GM18870 (cell line): ENCODE data around the gene LRRK2.
"Not testable (repeated sequence)": the region's sequence is repeated elsewhere in the genome, so short reads cannot be mapped to it uniquely, and the experiment has no call there.

Experiments used
- ATAC-seq: cut with Tn5 transposase; IDR thresholded peaks from one replicate; pipeline ENCODE4 v1.9.1; 2021; ENCODE audit warnings: moderate library complexity; ENCODE audit not compliant: unreplicated experiment

The LRRK2 gene

DNA sequence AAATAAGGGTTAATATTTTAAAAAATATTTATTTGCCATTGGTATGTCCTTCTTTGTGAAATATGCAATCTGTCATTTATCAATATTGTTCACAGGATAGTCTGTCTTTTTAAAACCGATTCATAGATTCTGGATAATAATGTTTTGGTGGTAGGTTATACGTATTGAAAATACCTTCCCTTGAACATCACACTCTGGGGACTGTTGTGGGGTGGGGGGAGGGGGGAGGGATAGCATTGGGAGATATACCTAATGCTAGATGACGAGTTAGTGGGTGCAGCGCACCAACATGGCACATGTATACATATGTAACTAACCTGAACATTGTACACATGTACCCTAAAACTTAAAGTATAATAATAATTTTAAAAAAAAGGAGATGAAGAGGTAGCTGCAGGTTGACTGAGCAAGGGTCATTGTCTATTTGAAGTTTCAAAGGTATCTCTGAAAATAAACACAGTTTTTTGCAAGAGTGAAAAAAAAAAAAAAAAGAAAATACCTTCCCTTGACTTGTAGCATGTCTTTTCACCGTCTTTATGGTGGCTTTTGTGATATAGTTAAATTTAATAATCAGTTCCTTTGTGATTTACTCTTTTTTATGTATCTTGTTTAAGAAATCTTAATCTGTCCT lies 19.8 kb downstream of the LRRK2 start:
- not testable (repeated sequence) for ATAC-seq

DNA sequence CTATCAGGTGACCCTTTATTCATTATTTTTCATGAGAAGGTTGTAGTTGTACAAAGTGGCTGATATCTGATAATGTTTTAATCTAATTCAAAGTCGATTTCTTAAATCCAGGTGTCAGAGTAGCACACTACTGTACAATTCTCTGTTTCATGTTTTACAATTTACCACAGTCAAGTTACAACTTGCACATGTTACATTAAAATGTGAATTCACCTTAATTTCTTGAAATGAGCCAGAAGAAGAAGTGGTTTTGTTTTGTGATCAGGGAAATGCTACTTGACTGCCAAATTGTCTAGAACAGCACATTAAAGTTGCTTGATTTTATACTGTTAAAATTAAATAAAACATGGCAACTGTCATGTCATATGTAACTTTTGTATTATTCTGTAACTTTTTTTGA lies 23.2 kb downstream of the LRRK2 start:
- no peak for ATAC-seq

DNA sequence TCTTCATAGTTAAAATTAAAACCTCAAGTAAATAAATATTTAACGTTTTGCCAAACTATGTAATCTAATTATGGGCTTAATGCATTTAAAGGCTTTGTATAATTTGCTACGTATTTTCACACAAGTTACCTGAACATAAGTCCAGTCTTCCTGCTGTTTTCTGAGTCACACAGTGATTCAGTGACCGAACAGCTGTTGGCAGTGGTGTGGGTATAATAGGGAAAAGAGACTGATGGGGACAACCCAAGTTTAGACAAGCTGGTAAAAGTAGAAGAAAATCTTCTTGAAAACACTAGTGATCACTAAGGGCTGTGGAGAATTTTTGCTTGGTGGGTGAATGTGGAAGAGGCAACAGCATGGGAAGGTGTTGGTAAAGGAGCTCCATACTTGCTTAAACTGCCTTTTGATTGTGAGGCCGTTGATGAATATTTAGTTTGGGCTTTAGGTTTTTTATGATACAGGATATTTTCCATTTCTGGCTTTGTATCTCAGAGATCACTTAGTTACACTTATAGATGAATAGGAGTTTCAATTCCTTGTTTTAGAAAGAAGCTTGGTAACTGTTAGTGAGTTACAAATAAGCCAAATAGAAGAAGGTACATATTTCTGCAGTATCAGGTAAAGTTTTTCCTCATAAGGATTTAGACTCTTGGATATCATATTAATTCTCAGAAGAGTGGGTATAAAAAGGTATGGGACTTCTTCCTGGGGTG lies 23.9 kb downstream of the LRRK2 start:
- peak; percentile 70 for ATAC-seq

DNA sequence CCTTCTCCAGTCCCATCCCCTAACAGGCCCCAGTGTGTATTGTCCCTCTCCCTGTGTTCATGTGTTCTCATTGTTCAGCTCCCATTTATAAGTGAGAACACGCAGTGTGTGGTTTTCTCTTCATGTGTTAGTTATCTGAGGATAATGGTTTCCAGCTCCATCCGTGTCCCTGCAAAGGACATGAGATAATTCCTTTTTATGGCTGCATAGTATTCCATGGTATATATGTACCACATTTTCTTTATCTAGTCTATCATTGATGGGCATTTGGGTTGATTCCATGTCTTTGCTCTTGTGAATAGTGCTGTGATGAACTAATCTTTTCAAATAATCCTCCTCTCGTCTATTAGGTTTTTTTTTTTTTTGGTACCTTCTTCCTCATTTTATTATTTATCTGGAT lies 25.9 kb downstream of the LRRK2 start:
- ATAC-seq = not testable (repeated sequence)

DNA sequence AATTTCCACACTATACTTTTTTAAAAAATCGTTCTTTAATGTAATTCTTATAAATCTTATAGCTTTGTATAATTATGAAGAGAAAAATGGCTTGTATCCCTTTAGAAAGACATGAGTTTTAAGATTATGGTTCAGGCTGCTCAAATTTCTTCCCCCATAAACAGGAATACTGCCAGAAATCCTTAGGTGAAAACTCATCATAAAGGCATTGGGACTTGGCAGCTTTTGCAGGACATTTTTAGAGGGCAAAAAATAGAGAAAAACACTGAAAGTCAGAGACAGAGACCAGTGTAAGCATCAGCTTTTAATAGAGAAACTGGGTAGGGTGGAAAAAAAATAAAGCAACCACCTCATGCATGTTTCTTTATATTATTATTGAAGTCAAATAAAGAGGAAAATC lies 29.1 kb downstream of the LRRK2 start:
- ATAC-seq = no peak

DNA sequence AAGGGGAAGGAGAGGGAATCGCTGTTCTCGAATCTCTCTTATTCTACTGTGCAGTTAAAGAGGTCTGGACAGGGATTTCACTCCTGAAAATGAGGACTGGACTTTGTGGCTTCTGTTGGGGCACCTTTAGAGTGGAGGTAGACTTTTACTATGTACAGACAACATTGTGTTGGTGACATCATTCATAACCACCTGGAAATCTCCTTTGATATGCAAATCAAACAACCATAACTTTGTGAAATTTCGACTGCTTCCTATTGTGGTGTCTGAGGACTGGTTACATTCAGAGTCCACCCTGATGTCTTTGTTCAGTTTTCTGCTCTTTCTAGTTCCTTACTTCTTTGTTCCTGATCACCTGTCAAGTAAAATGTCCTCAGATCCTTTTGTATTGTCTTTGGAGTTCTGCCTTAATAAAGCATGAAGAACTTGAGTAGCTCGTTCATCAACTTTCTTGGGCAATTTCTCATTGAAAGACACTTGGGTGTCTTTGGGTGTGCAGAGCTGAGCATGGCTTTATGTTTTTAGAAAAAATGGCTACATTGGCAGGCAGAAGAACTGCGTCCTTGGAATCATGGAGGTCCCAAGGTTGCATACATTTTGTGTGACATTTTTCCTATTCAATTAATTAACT lies 29.8 kb downstream of the LRRK2 start:
- no peak for ATAC-seq

DNA sequence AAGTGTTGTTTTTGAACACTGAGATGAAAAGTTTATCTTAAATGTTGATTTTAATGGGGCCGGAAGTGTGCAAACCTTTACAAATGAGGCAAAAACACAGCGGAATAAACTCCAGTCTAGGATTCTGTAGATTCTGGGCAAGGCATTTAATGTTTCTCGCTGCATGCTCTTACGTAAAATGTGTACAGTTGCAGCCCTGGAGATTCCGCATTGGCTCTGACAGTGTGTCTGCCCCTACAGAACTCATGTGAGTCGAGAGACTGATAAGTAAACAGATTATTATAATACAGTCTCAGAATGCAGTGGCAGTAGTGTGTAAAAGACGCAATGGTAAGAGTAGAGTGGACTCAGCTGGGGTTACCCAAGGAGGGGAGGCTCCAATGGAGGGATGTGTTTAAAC lies 33.6 kb downstream of the LRRK2 start:
- no peak for ATAC-seq

DNA sequence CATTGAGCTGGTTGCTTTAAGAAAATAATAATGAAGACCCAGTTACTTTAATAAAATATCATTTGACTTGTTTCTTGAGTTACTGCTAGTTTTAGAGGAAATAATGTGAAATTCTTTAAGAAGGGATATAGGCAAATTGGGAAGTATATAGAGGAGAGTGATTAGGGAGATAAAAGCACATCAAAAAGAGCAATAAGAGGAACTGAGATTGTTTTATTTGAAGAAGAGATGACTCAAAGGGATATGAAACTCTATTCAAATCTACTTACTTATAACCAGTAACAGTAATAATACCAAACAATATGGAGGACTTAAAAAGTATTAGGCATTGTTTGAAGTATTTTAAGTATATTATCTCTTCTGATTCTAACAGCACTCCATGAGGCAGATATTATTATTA lies 37.1 kb downstream of the LRRK2 start:
- ATAC-seq = peak; percentile 71

DNA sequence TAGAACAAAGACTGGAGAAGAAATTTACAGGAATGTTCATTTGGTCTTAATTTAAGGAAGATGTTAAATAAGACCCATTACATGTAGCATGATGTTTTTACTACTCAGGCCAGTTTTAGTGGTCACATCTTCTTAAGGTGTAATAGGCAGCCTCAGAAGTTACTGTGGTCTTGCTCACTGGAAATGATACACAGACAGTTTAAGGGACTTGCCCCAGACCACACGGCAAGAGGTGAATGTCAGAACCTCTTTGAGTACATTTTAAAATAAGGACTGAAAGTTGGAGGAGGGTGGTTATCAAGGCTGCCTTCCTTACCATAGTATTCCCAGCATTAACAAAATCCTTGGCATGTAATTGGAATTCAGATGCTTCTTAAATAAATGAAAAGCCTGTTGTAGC lies 37.9 kb downstream of the LRRK2 start:
- peak; percentile 90 for ATAC-seq

DNA sequence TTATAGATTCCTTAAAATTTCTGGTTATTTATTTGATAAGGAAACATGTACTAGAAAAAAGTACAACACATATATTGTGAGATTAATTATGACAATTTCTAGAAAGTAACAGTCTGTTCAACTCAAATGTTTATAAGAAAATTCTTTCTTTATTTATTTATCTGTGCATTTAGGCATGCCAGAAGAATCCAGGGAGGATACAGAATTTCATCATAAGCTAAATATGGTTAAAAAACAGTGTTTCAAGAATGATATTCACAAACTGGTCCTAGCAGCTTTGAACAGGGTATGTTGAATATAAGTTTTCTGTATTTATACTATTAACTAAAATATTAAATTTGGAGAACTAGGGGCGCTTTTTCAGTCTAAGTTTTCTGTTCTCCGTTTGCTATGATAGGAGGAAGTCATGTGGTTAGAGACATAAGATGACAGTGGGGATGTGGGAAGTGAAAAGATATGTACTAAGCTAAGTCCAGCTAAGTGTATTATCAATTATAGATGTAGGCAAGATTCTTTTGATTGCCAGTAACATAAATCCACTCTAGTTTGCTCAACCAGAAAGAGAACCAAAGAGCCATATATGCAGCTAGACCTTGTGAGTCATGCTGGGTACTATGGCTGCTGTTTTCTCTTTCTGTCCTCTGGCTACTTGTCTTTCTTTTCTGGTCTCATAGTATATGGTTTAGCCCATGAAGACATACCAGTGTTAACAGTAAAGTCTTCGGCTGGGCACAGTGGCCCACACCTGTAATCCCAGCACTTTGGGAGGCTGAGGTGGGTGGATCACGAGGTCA lies 39.0 kb downstream of the LRRK2 start:
- no peak for ATAC-seq

DNA sequence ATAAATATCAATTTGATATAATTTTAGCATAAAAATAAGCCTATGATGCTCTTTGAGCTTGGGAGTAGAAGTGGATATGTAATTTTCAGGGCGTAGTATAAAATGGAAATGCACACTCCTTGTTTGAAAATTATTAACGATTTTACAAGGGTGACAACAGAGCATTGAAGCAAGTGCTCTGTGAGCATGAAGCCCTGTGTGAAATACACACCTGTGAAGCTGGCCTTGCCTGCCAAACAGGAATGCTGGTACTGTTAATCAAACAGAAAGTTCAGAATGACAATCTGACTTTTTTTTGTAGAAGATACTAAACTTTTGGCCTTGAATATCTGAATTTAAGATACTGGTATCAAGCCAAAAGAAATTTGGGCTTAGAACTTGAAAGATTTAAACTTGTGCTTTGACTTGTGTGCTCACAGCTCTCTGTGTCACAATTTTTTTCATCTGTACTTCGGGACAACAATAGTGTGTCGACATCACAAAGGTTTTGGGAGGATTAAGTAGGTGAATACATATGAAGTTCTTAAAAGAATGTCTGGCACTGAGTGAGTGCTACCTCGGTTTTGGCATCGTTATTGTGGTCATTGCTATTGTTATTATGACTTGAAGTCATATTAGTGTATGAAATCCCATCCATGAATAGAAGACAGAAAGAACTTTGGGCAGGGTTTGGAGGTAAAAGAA lies 47.3 kb downstream of the LRRK2 start:
- no peak for ATAC-seq

DNA sequence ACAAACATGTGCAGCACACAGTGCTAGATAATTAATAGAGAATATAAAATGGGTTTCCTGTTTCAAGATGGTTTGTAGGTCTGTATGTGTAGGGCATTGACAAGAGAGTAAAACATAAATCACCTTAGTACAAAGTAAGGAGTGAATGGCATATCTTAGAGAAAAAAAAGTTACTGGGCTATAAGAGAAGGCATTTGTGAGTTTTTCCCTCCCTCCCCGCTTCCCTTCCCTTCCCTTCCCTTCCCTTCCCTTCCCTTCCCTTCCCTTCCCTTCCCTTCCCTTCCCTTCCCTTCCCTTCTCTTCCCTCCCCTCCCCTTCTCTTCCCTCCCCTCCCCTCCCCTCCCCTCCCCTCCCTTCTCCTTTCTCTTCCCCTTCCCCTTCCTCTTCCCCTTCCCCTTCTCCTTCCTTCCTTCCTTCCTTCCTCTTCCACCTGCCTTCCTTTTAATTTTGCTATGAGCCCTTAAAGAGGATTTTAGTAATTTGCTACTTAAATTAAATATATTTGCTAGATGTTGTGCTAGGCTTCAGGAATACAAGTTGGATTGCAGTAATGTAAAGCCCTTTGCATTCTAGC lies 57.1 kb downstream of the LRRK2 start:
- no peak for ATAC-seq

DNA sequence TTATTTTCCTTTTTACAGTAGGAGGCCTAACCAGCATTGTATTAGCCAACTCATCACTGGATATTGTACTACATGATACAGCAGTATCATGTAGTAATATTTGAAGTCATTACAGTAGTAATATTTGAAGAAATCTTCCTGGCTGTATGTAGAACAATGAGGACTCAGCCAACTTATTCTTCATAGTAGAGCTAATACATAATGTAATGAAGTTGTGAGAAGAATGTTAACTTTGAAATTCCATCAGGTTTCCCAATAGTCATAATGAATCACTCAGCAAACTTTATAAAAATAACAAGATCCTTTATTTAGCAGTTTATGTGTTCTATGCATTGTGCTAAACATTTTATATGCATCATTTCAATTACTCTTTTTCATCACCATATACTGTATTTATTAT lies 61.8 kb downstream of the LRRK2 start:
- no peak for ATAC-seq

DNA sequence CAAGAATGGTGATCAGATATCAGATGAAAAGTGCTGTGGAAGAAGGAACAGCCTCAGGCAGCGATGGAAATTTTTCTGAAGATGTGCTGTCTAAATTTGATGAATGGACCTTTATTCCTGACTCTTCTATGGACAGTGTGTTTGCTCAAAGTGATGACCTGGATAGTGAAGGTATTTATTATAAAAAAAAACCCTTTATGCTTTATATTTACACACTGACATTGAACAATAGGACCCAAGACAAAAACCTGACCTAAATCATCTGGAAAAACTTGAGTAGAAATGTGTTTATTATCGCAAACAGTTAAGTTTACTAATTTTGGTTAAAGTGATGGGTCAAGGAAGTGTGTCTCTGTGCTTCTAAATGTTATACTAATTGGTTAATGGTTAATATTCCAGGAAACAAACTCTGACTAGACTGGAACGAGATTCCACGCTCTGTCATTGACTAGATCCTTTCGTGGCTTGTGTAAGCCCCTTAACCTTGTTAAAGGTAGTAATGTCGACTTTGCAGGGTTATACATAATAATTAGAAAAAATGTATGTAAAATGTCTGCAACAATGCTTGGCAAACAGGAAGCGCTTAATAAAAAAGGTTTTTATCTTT lies 62.7 kb downstream of the LRRK2 start:
- ATAC-seq = no peak

DNA sequence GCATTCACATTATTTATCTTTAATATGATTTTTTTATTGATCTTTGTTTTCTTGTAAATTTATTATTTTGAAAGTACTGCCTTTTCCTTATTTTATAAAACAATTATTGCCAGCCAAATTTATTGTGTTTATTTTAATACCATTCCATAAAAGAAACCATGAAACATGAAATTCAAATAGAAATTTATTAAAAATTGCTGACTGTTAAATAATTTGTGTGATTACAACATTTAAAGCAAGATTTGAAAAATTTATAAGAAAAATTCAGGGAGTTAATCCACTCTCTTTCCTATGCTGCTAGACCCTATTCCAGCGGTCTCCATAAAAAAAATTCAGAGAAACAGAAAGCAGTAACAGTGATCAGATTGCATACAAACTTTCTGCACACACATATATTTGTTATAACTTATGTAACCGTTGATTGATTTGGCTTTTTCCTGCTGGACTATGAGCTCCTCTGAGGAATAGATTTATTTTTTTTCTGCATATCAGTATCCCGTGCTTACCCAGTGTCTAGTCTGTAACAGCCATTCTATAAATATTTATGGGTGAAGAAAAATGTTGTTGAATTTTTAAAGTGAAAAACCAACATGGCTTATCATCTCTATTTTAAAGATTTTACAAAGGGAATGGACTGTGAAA lies 68.1 kb downstream of the LRRK2 start:
- no peak for ATAC-seq

DNA sequence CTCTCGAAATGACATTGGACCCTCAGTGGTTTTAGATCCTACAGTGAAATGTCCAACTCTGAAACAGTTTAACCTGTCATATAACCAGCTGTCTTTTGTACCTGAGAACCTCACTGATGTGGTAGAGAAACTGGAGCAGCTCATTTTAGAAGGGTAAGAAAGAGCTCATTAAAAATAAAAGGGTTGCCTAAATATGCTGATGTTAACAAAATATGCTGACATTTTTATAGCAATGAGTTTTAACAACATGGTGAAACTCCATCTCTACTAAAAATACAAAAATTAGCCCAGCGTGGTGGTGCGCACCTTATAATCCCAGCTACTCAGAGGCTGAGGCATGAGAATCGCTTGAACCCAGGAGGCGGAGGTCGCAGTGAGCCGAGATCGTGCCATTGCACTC lies 73.5 kb downstream of the LRRK2 start:
- no peak for ATAC-seq

DNA sequence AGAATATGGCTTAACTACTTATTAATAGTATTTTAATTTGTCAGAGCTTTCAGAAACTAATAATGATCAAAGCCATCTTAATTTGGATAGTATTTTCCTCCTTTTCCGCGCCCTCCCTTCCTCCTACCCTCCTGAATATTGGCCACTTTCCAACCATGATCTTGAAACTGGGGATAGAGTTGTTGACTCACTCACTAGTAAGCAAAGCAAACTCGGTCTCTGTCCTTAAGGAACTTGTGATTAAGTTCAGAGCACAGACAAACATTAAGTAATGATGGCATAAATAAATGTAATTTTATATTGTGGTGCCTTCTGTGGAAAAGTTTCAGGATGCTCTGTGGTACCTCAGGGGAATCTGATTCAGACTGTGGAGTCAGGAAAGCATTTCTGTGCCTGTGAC lies 75.7 kb downstream of the LRRK2 start:
- no peak for ATAC-seq

DNA sequence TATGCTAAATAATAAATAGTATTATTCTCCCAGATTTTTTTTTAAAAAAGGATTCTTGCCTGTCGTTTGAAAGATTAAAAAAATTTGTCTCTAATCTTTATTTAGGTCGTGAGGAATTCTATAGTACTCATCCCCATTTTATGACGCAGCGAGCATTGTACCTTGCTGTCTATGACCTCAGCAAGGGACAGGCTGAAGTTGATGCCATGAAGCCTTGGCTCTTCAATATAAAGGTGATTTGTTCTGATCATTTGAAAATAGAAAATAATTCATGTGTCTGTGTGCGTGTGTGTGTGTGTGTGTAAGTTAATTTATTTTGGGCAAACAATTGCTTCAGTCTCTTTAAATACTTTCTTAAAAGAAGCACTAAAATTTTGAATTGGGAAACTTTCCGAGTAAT lies 84.2 kb downstream of the LRRK2 start:
- ATAC-seq = no peak

DNA sequence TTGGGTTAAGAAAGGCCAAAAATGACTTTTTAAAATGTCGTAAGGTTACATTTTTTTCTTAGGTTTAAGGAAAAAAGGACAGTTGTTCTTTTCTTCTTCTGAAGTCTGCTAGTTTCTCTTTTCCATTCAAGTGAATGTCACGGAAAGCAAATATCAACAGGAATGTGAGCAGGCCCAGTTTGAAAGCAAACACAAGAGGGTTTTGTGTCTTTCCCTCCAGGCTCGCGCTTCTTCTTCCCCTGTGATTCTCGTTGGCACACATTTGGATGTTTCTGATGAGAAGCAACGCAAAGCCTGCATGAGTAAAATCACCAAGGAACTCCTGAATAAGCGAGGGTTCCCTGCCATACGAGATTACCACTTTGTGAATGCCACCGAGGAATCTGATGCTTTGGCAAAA lies 85.4 kb downstream of the LRRK2 start:
- no peak for ATAC-seq

DNA sequence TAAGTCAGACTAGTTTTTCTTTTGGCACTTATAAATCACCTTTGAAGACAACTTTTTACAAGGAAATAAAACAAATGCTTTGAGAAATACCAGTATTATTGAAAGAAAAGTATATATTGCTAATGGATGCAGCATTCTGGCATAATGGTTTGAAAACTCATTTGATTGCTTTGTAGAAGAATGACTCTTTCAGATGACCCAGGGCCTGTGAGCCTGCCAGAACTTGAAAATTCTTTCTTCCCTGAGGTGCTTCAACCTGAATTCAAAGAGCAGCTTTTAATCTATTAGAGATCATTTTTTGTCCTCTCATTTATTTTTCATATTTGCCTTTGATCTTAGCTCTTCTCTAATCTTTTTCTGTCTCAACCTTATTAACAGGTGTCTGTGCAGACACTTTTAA lies 87.4 kb downstream of the LRRK2 start:
- ATAC-seq = no peak
